SK-MEL-5 (cell line): ENCODE results near the gene ATP6V1F. TPM values are rescaled to one million over a fixed set of nuclear protein-coding genes. Genes with fewer than 3 reads are reported as not detected.

ENCODE experiments used
- DNase-seq: peaks from one replicate; pipeline ENCODE4 v3.0.0-alpha.2; 2016; ENCODE audit warnings: low read depth, low spot score
- in situ Hi-C: cut with HindIII; loops from 2 replicates; pipeline ENCODE4 v1.10.0; 2016; ENCODE audit warnings: low sequenced_read_pairs, high pct_unique_total_duplicates, low pct_unique_long_range_greater_than_20kb
- total RNA-seq: library from RNA; depleted of rRNA; stranded (reverse); fragments of >200 nt; shearing (Covaris generic); gene quantifications from 2 replicates; pipeline ENCODE4 v1.2.3, GENCODE V29; 2014

Gene ATP6V1F
- total RNA-seq, 1 experiment from 2014 or later: 318 TPM

GRCh38 chr7:128887169-128888038 lies 24.7 kb downstream of the ATP6V1F start:
- no peak for DNase-seq
- in situ Hi-C loops: no loop called here

GRCh38 chr7:128888039-128888755 lies 25.5 kb downstream of the ATP6V1F start:
- in situ Hi-C loops: no loop called here
- no peak for DNase-seq

- DNase-seq: no peak
- in situ Hi-C loops: no loop called here
These were observed 26.1 kb downstream of the ATP6V1F start for GRCh38 chr7:128888756-128889095.

- in situ Hi-C loops: no loop called here
- no peak for DNase-seq
These were observed 26.5 kb downstream of the ATP6V1F start for GRCh38 chr7:128889121-128889520.

- DNase-seq: peak; percentile 34
- in situ Hi-C loops: no loop called here
These were observed 27.9 kb downstream of the ATP6V1F start for GRCh38 chr7:128890306-128891109.

- DNase-seq: no peak
- in situ Hi-C loops: no loop called here
These were observed 28.7 kb downstream of the ATP6V1F start for GRCh38 chr7:128891110-128891941.

GRCh38 chr7:128891942-128892269 lies 29.2 kb downstream of the ATP6V1F start:
- in situ Hi-C loops: no loop called here
- DNase-seq: no peak

- no peak for DNase-seq
- in situ Hi-C loops: no loop called here
These were observed 30.0 kb downstream of the ATP6V1F start for GRCh38 chr7:128892521-128893250.

- in situ Hi-C loops: no loop called here
- no peak for DNase-seq
These were observed 30.8 kb downstream of the ATP6V1F start for GRCh38 chr7:128893251-128894100.

GRCh38 chr7:128894101-128894440 lies 31.4 kb downstream of the ATP6V1F start:
- in situ Hi-C loops: no loop called here

GRCh38 chr7:128895320-128895719 lies 32.7 kb downstream of the ATP6V1F start:
- DNase-seq: no peak
- in situ Hi-C loops: no loop called here

More at GRCh38 chr7:128894101-128894440, 31.4 kb downstream of the ATP6V1F start:
- no peak for DNase-seq

GRCh38 chr7:128899392-128899791 lies 36.7 kb downstream of the ATP6V1F start:
- no peak for DNase-seq
- in situ Hi-C loops: no loop called here

- DNase-seq: no peak
- in situ Hi-C loops: no loop called here
These were observed 37.6 kb downstream of the ATP6V1F start for GRCh38 chr7:128900237-128900636.

GRCh38 chr7:128902761-128903585 lies 40.3 kb downstream of the ATP6V1F start:
- peak; percentile 28 for DNase-seq
- in situ Hi-C loops: no loop called here

GRCh38 chr7:128903621-128904361 lies 41.1 kb downstream of the ATP6V1F start:
- no peak for DNase-seq
- in situ Hi-C loops: no loop called here
